Lower leg skin (tissue), 3 donors: ENCODE data around the gene FOXO6.

Source experiments
- POLR2A ChIP-seq, 2 donors: fragments of 450-650 bp; IDR thresholded peaks; one replicate each; pipeline ENCODE4 v1.6.1; 2016 to 2017; ENCODE audit warnings: antibody characterized with exemption in 2 of 2, mild to moderate bottlenecking in 1 of 2, moderate library complexity in 1 of 2
- TF ChIP-seq, protein P1 (sequence below), 3 donors: fragments of 450-650 bp; IDR thresholded peaks; one replicate each; pipeline ENCODE4 v1.5.1; 2016; ENCODE audit warnings: antibody characterized with exemption in 3 of 3, mild to moderate bottlenecking in 3 of 3, moderate library complexity in 2 of 3

DNA sequence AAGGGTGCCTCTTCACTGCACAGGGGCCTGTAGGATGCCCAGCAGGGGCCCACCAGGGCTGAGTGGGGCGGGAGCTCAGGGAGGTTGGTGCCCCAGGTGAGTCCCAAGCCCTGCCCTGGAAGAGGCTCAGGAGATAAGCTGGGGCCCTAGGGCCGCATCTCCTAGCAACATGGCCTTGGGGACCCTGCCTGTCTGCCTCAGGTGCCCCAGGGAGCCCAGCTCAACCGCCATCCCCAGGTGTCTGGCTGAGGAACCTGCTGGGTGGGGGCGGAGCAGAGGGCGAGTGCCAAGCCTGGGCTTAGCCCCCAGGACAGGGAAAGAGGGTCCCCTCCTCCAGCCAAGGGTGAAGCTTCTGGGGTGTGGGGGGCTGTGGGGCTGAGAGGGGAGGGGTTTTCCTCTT is 54.8 kb downstream of the FOXO6 start:
- TF ChIP-seq, protein P1, sequence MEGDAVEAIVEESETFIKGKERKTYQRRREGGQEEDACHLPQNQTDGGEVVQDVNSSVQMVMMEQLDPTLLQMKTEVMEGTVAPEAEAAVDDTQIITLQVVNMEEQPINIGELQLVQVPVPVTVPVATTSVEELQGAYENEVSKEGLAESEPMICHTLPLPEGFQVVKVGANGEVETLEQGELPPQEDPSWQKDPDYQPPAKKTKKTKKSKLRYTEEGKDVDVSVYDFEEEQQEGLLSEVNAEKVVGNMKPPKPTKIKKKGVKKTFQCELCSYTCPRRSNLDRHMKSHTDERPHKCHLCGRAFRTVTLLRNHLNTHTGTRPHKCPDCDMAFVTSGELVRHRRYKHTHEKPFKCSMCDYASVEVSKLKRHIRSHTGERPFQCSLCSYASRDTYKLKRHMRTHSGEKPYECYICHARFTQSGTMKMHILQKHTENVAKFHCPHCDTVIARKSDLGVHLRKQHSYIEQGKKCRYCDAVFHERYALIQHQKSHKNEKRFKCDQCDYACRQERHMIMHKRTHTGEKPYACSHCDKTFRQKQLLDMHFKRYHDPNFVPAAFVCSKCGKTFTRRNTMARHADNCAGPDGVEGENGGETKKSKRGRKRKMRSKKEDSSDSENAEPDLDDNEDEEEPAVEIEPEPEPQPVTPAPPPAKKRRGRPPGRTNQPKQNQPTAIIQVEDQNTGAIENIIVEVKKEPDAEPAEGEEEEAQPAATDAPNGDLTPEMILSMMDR (IDR thresholded peaks at IDR 0.05), result no peak
- TF ChIP-seq POLR2A (IDR thresholded peaks at IDR 0.05), result no peak
